IPS-18a (cell line): Measurements from ENCODE around the gene TRPT1.
A peak's percentile ranks its signal among the peaks of the same experiment; 100 is the strongest.
"Not testable (repeated sequence)": the region's sequence is repeated elsewhere in the genome, so short reads cannot be mapped to it uniquely, and the experiment has no call there.

Experiments used
- H3K27ac ChIP-seq: one replicate; pipeline ENCODE4 v1.5.1; 2013; ENCODE audit warnings: low read length
- H3K27me3 ChIP-seq: one replicate; pipeline ENCODE4 v1.6.1; 2013; ENCODE audit warnings: mild to moderate bottlenecking, low read length; ENCODE audit not compliant: control insufficient read depth, insufficient read depth
- H3K36me3 ChIP-seq: one replicate; pipeline ENCODE4 v1.6.1; 2013; ENCODE audit warnings: low read depth, low read length; ENCODE audit not compliant: control insufficient read depth
- H3K4me1 ChIP-seq: one replicate; pipeline ENCODE4 v1.6.1; 2013; ENCODE audit warnings: low read depth, low read length; ENCODE audit not compliant: control insufficient read depth
- H3K4me3 ChIP-seq: one replicate; pipeline ENCODE4 v1.5.1; 2013; ENCODE audit warnings: low read length
- H3K9ac ChIP-seq: one replicate; pipeline ENCODE4 v1.6.1; 2013; ENCODE audit warnings: mild to moderate bottlenecking, low read length, moderate library complexity
- H3K9me3 ChIP-seq: one replicate; pipeline ENCODE4 v1.6.1; 2013; ENCODE audit warnings: low read depth, low read length; ENCODE audit not compliant: control insufficient read depth

Gene TRPT1

GRCh38 chr11:64247729-64248531 is 21.9 kb upstream of the TRPT1 start:
- Histone ChIP-seq H3K4me1 (peaks cover 34% of the 10 kb centered on the region), H3K27ac (no peak overlapping the region), H3K9ac (peak overlapping the region; percentile 13), H3K9me3 (no peaks in the 10 kb centered on the region), H3K4me3 (peak overlapping the region; percentile 94), H3K27me3 (no peaks in the 10 kb centered on the region), H3K36me3 (peaks cover 13% of the 10 kb centered on the region)

- Histone ChIP-seq H3K9me3 (no peaks in the 10 kb centered on the region), H3K27me3 (no peaks in the 10 kb centered on the region), H3K4me1 (peaks cover 32% of the 10 kb centered on the region), H3K4me3 (peak within 1 kb of the TSS; percentile 97), H3K27ac (peak within 1 kb of the TSS; percentile 80), H3K9ac (peak within 1 kb of the TSS; percentile 91), H3K36me3 (peaks cover 13% of the 10 kb centered on the region)
Observed at GRCh38 chr11:64246871-64247728, 21.1 kb upstream of the TRPT1 start, which contains the start of gene PPP1R14B. Gene PPP1R14B (minus strand): TSS chr11:64246943. CDS start chr11:64246673, 270 bp downstream.

- Histone ChIP-seq H3K9ac (peak overlapping the region; percentile 91), H3K4me1 (peaks cover 32% of the 10 kb centered on the region), H3K36me3 (peaks cover 13% of the 10 kb centered on the region)
- H3K27me3 ChIP-seq, H3K4me3 ChIP-seq, H3K27ac ChIP-seq, H3K9me3 ChIP-seq: not testable (repeated sequence)
Observed at GRCh38 chr11:64246621-64246870, 20.6 kb upstream of the TRPT1 start.

- Histone ChIP-seq H3K27ac (peak overlapping the region; percentile 80), H3K4me1 (peaks cover 32% of the 10 kb centered on the region)
Observed at GRCh38 chr11:64245797-64246620, 20.0 kb upstream of the TRPT1 start.

GRCh38 chr11:64245401-64245796 is 19.4 kb upstream of the TRPT1 start:
- Histone ChIP-seq H3K27me3 (no peaks in the 10 kb centered on the region), H3K36me3 (peaks cover 13% of the 10 kb centered on the region), H3K27ac (no peak overlapping the region), H3K9me3 (no peaks in the 10 kb centered on the region), H3K4me3 (peak overlapping the region; percentile 97), H3K9ac (peak overlapping the region; percentile 91), H3K4me1 (peaks cover 28% of the 10 kb centered on the region)

More at GRCh38 chr11:64245797-64246620, 20.0 kb upstream of the TRPT1 start:
- H3K4me3 ChIP-seq: peak overlapping the region; percentile 97
- H3K9ac ChIP-seq: peak overlapping the region; percentile 91
- H3K27me3 ChIP-seq: no peaks in the 10 kb centered on the region
- no peaks in the 10 kb centered on the region for H3K9me3 ChIP-seq
- peaks cover 13% of the 10 kb centered on the region for H3K36me3 ChIP-seq

GRCh38 chr11:64244966-64245365 is 19.0 kb upstream of the TRPT1 start:
- Histone ChIP-seq H3K9me3 (no peaks in the 10 kb centered on the region), H3K4me3 (peak overlapping the region; percentile 97), H3K36me3 (peaks cover 13% of the 10 kb centered on the region), H3K27ac (no peak overlapping the region), H3K4me1 (peaks cover 25% of the 10 kb centered on the region), H3K27me3 (no peaks in the 10 kb centered on the region), H3K9ac (no peak overlapping the region)

GRCh38 chr11:64244107-64244506 is 18.1 kb upstream of the TRPT1 start:
- Histone ChIP-seq H3K27ac (no peak overlapping the region), H3K9ac (no peak overlapping the region)

GRCh38 chr11:64243236-64243854 is 17.4 kb upstream of the TRPT1 start:
- H3K4me3 ChIP-seq: no peak overlapping the region
- peaks cover 13% of the 10 kb centered on the region for H3K36me3 ChIP-seq
- no peak overlapping the region for H3K9ac ChIP-seq
- peaks cover 8% of the 10 kb centered on the region for H3K4me1 ChIP-seq
- no peak overlapping the region for H3K27ac ChIP-seq
- H3K27me3 ChIP-seq: no peaks in the 10 kb centered on the region
- no peaks in the 10 kb centered on the region for H3K9me3 ChIP-seq

More at GRCh38 chr11:64244107-64244506, 18.1 kb upstream of the TRPT1 start:
- peaks cover 16% of the 10 kb centered on the region for H3K4me1 ChIP-seq
- peaks cover 13% of the 10 kb centered on the region for H3K36me3 ChIP-seq
- H3K9me3 ChIP-seq: no peaks in the 10 kb centered on the region
- H3K27me3 ChIP-seq: no peaks in the 10 kb centered on the region
- H3K4me3 ChIP-seq: no peak overlapping the region

GRCh38 chr11:64241491-64242374 is 15.7 kb upstream of the TRPT1 start:
- Histone ChIP-seq H3K27me3 (no peaks in the 10 kb centered on the region), H3K27ac (no peak overlapping the region), H3K4me1 (no peaks in the 10 kb centered on the region), H3K36me3 (peaks cover 13% of the 10 kb centered on the region), H3K9ac (peak overlapping the region; percentile 80), H3K9me3 (no peaks in the 10 kb centered on the region), H3K4me3 (peak overlapping the region; percentile 66)

- Histone ChIP-seq H3K4me1 (no peaks in the 10 kb centered on the region), H3K27ac (no peak overlapping the region), H3K9ac (peak overlapping the region; percentile 49), H3K36me3 (peaks cover 13% of the 10 kb centered on the region), H3K4me3 (peak overlapping the region; percentile 66), H3K27me3 (no peaks in the 10 kb centered on the region), H3K9me3 (no peaks in the 10 kb centered on the region)
Observed at GRCh38 chr11:64241241-64241490, 15.2 kb upstream of the TRPT1 start.
